ENCODE data around the gene MAP4K3. TPM values are rescaled to one million over a fixed set of nuclear protein-coding genes. Genes with fewer than 3 reads are reported as not detected.
A peak's percentile ranks its signal among the peaks of the same experiment; 100 is the strongest.

Gene MAP4K3
- total and polyA plus RNA-seq, 8 donors: 8.2 to 23.1 (median 16.3) TPM

DNA sequence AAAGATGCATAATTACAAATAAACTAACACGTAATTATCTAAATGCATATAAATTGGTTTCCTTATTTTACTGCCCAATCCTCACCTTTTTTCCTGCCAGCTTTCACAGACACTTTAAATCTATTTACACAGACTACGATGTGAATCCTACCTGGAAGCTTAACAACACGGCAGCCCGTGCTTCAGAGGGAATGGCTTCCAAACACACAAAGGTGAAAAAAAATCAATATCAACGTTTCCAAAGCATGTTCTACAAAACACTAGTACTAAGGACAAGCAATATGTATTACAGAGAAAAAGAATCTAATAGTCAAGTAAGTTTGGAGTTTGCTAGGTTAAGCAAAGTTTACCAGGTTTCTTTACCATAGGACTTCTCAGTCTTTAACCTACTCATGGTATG, 4.4 kb downstream of the MAP4K3 start:
- no peak overlapping the region for H3K4me3 ChIP-seq
- H3K27ac ChIP-seq: no peak overlapping the region
- no peaks in the 10 kb centered on the region for H3K9me3 ChIP-seq
- H3K27me3 ChIP-seq: no peaks in the 10 kb centered on the region
- no peaks in the 10 kb centered on the region for H3K36me3 ChIP-seq
- no peak for DNase-seq
- no peak for ATAC-seq
- TF ChIP-seq, protein P1, sequence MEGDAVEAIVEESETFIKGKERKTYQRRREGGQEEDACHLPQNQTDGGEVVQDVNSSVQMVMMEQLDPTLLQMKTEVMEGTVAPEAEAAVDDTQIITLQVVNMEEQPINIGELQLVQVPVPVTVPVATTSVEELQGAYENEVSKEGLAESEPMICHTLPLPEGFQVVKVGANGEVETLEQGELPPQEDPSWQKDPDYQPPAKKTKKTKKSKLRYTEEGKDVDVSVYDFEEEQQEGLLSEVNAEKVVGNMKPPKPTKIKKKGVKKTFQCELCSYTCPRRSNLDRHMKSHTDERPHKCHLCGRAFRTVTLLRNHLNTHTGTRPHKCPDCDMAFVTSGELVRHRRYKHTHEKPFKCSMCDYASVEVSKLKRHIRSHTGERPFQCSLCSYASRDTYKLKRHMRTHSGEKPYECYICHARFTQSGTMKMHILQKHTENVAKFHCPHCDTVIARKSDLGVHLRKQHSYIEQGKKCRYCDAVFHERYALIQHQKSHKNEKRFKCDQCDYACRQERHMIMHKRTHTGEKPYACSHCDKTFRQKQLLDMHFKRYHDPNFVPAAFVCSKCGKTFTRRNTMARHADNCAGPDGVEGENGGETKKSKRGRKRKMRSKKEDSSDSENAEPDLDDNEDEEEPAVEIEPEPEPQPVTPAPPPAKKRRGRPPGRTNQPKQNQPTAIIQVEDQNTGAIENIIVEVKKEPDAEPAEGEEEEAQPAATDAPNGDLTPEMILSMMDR (IDR thresholded peaks at IDR 0.05): no peak
- 24 to 29% methylated on average over 5 of the region's 5 CpGs for WGBS, 2 donors
- H3K4me1 ChIP-seq: peaks cover 22 to 49% (median 34%) of the 10 kb centered on the region in 3 donors
- intact Hi-C loops (cut with DNase I): no loop called here
- FAIRE-seq: no peak

DNA sequence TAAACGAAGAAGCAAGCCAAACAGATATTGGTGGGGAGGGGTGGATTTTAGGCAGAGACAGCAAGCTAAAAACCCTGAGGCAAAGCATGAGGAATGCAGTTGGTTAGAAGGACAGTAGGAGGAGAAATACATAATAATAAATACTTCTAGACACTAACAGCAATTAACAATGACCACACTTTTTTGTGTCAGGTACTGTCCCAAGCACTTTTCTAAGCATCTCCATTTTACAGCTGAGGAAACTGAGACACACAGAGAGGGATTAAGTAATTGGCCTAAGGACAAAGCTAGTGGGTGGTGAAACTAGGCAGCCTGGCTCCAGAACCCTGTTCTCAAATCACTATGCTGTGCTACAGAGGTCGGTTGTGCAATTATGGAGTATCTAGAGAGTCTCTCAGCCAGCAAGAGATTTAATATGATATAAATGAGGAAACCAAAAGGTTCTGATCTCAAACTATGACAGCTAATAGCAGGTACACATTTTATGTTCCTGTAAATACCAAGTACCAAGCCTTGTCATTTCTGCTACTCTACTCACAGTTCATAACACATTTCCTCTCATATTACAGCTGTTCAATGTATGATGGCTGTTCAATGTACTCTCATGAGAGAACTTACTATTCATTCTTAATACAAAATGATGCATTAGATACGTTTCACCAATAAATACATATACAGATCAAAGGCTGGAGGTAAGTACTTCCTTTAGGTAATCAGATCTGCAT, 5.3 kb downstream of the MAP4K3 start:
- Histone ChIP-seq H3K27me3 (no peaks in the 10 kb centered on the region), H3K9me3 (no peaks in the 10 kb centered on the region), H3K27ac (no peak overlapping the region), H3K4me1 (peaks cover 22 to 49% (median 34%) of the 10 kb centered on the region in 3 donors), H3K36me3 (no peaks in the 10 kb centered on the region), H3K4me3 (no peak overlapping the region)
- peak in 2 of 4 donors; percentile 8 to 9 for ATAC-seq
- no peak for FAIRE-seq
- intact Hi-C loops (cut with DNase I): no loop called here
- TF ChIP-seq, protein P1 (IDR thresholded peaks at IDR 0.05): no peak
- DNase-seq: no peak
- WGBS, 2 donors: 21 to 33% methylated on average over 3 of the region's 3 CpGs

DNA sequence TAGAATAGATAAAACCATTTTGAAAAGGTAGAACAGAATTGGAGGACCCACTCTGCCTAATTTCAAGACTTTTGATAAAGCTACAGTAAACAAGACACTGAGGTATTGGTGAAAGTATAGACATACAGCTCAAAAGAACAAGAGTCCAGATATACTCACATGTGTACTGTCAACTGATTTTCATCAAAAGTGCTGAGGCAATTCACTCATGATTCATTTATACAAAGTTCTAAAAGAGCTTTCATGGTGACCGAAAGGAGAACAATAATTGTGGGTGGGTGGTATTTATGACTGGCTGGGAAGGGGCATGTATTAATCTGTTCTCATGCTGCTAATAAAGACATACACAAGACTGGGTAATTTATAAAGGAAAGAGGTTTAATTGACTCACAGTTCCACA, 7.3 kb downstream of the MAP4K3 start:
- FAIRE-seq (peak; percentile 5), DNase-seq (no peak), ATAC-seq (no peak)
- 93 to 95% methylated on average over 1 of the region's 1 CpG for WGBS, 2 donors
- no peak overlapping the region for H3K4me3 ChIP-seq
- intact Hi-C loops (cut with DNase I): no loop called here
- H3K4me1 ChIP-seq: peaks cover 18 to 44% (median 28%) of the 10 kb centered on the region in 3 donors
- H3K27ac ChIP-seq: no peak overlapping the region
- no peaks in the 10 kb centered on the region for H3K36me3 ChIP-seq
- TF ChIP-seq, protein P1 (IDR thresholded peaks at IDR 0.05): no peak
- H3K27me3 ChIP-seq: no peaks in the 10 kb centered on the region
- H3K9me3 ChIP-seq: no peaks in the 10 kb centered on the region

DNA sequence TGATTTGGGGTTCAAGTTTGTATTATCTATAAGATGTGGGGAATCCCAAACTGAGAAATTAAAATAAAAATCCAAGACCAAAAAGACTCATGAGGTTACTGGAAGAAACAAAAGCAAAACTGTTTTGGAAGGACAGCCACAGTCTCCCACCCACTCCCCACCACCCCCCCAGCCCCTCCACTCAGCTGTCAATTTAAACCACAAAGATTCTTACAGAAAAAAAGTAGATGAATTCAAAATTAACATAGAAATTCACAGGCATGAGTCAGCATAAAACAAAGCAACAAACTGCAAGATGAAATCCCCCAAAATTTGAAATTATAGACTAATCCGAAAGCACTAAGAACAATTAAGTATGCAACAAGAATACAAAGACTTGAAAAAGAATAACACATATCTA, 12.1 kb downstream of the MAP4K3 start:
- no peak overlapping the region for H3K27ac ChIP-seq
- peaks cover 0 to 4% (median 0%) of the 10 kb centered on the region in 3 donors for H3K4me1 ChIP-seq
- ATAC-seq (no peak), FAIRE-seq (no peak), DNase-seq (no peak)
- no peaks in the 10 kb centered on the region for H3K9me3 ChIP-seq
- H3K4me3 ChIP-seq: no peak overlapping the region
- TF ChIP-seq, protein P1 (IDR thresholded peaks at IDR 0.05): no peak
- H3K36me3 ChIP-seq: no peaks in the 10 kb centered on the region
- WGBS, 2 donors: 94 to 100% methylated on average over 1 of the region's 1 CpG
- H3K27me3 ChIP-seq: no peaks in the 10 kb centered on the region
- intact Hi-C loops (cut with DNase I): no loop called here

DNA sequence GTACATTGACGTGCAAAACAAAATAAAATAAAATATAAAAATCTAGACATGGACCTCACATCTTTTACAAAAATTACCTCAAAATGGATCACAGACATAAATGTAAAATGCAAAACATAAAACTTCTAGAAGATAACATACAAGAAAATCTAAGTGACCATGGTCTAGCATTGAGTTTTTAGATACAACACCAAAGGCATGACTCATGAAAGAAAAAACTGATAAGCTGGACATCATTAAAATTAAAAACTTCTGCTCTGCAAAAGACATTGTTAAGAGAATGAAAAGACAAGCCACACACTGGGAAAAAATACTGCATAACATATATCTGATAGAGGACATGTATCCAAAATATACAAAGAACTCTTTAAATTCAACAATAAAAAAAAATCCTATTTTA, 14.4 kb downstream of the MAP4K3 start:
- DNase-seq (no peak), ATAC-seq (no peak), FAIRE-seq (no peak)
- no peak overlapping the region for H3K4me3 ChIP-seq
- no peaks in the 10 kb centered on the region for H3K27me3 ChIP-seq
- peaks cover 0 to 17% (median 12%) of the 10 kb centered on the region in 3 donors for H3K4me1 ChIP-seq
- no peaks in the 10 kb centered on the region for H3K9me3 ChIP-seq
- WGBS, 2 donors: 99 to 100% methylated on average over 1 of the region's 1 CpG
- H3K36me3 ChIP-seq: no peaks in the 10 kb centered on the region
- TF ChIP-seq, protein P1 (IDR thresholded peaks at IDR 0.05): no peak
- H3K27ac ChIP-seq: no peak overlapping the region
- intact Hi-C loops (cut with DNase I): no loop called here

Measured in pancreas (tissue), 10 donors.